Thyroid gland (tissue), 4 donors: Measurements from ENCODE around the gene RGS11.

ENCODE experiments used
- POLR2A ChIP-seq, 2 donors: fragments of 450-650 bp; IDR thresholded peaks; one replicate each; pipeline ENCODE4 v1.6.1; 2017; ENCODE audit warnings: antibody characterized with exemption in 2 of 2, mild to moderate bottlenecking in 2 of 2, moderate library complexity in 1 of 2
- TF ChIP-seq, protein P1 (sequence below), 6 experiments: fragments of 200-600 bp in 3 of 6; fragments of 450-650 bp in 3 of 6; sonication (generic) in 3 of 6; IDR thresholded peaks; one replicate each; pipeline ENCODE4 v1.5.1; 2016 to 2019; ENCODE audit warnings: antibody characterized with exemption in 6 of 6, mild to moderate bottlenecking in 2 of 6, inconsistent platforms in 1 of 6, moderate library complexity in 1 of 6

DNA sequence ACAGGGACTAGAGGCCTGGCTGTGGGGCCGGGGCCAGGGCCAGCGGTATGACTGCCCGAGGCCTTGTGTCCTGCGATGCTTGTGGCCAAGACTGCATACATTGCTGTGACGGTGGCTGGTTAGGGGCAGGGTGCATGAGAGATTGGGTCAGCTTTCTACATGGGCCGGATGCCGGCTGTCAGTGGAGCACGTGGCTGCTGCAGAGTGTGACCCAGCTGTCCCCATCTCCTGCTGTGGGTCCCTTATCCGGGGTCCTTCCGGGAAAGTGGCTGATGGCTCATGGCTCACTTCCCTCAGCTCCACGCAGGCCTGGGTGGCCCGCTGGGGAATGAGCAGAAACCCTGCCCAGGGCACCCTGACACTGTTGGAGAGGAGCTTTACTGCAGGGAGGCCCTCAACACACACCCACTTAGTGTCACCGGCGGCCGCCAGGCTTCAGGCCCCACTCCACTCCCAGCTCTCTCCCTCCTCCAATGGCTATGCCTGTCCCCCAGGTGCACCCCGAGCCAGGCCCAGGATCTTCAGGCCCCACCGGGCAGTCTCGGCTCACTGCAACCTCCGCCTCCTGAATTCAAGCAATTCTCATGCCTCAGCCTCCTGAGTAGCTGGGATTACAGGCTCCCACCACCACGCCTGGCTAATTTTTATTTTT, 808 bp upstream of the RGS11 start:
- no peak for TF ChIP-seq POLR2A (IDR thresholded peaks at IDR 0.05)
- TF ChIP-seq, protein P1, sequence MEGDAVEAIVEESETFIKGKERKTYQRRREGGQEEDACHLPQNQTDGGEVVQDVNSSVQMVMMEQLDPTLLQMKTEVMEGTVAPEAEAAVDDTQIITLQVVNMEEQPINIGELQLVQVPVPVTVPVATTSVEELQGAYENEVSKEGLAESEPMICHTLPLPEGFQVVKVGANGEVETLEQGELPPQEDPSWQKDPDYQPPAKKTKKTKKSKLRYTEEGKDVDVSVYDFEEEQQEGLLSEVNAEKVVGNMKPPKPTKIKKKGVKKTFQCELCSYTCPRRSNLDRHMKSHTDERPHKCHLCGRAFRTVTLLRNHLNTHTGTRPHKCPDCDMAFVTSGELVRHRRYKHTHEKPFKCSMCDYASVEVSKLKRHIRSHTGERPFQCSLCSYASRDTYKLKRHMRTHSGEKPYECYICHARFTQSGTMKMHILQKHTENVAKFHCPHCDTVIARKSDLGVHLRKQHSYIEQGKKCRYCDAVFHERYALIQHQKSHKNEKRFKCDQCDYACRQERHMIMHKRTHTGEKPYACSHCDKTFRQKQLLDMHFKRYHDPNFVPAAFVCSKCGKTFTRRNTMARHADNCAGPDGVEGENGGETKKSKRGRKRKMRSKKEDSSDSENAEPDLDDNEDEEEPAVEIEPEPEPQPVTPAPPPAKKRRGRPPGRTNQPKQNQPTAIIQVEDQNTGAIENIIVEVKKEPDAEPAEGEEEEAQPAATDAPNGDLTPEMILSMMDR (IDR thresholded peaks at IDR 0.05): no peak
